ENCODE results near the gene EXOC4.

DNA sequence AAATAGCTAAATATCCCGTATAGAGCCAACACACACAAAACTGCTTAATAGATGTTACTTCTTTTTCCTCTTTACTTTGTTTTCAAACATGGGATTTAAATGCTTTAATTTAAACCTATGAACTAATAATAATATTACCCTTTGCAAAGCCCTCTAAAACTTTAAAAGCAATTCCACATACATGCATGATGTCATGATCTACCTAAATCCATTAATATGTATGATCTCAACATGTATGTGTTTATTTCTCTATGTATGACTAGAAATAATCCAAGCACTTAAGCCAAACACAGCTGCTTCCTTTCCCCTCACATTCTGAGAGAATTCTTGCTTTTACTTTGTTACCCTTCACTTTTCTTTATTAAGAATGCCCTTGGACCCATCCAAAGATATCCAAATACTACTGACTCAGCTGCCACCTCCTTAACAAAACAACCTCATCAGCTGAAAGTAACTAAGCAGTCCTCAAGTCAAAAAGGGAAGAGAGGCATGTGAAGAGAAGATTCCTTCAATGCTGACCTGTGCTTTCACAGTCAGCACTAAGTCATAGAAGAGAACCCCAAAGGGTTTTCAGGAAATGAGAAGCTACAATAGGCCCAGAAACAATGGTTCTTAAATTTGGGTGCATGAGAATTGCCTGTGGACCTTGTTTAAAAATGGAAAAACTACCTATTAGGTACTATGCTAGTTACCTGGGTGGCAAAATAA, 607.9 kb downstream of the EXOC4 start:
- TF ChIP-seq POLR2A (IDR thresholded peaks at IDR 0.05; ENCODE audit: low read depth, low read length) (no peak), EZH2 (IDR thresholded peaks at IDR 0.05; ENCODE audit: borderline replicate concordance, low read depth, low read length, severe bottlenecking) (no peak)
